SK-N-SH (cell line): ENCODE data around the gene TRIM40. TPM values are rescaled to one million over a fixed set of nuclear protein-coding genes. Genes with fewer than 3 reads are reported as not detected.

Experiments
- CTCF ChIA-PET: fragments of 300-600, 350-600 bp; formaldehyde crosslinking; extraction: SDS; loops from one replicate; lab custom pipeline; 2021; lab: Yijun Ruan, JAX
- POLR2A ChIA-PET: fragments of 350-600 bp; sonication (Branson Sonifier 250); formaldehyde crosslinking; extraction: SDS; loops from one replicate; lab custom pipeline; 2020; ENCODE audit warnings: antibody characterized with exemption, inconsistent platforms; lab: Yijun Ruan, JAX
- DNase-seq: peaks from one replicate; pipeline ENCODE4 v3.0.0; 2012
- H2AFZ ChIP-seq: fragments of 200-600 bp; sonication (generic); 2 replicates; pipeline ENCODE4 v1.8.1; 2016; ENCODE audit warnings: antibody characterized with exemption, mild to moderate bottlenecking, low read depth
- H3F3A ChIP-seq: fragments of 200-600 bp; sonication (generic); replicated peaks from 2 replicates; pipeline ENCODE3; 2016; ENCODE audit warnings: antibody characterized with exemption, mild to moderate bottlenecking; ENCODE audit not compliant: insufficient read depth
- H3K27ac ChIP-seq, 2 experiments: fragments of 200-500 bp in 1 of 2; fragments of 200-600 bp in 1 of 2; sonication (Bioruptor generic) in 1 of 2; sonication (generic), shearing (Covaris generic) in 1 of 2; 2 replicates each; pipeline versions ENCODE4 v1.5.1 to v1.6.1; 2014 to 2016; ENCODE audit warnings: low read depth in 2 of 2, inconsistent platforms in 1 of 2, low read length in 1 of 2, mild to moderate bottlenecking in 1 of 2, mixed read lengths in 1 of 2
- H3K27me3 ChIP-seq: fragments of 200-600 bp; sonication (generic), shearing (Covaris generic); 2 replicates; pipeline ENCODE4 v1.6.1; 2016; ENCODE audit warnings: mixed run types; ENCODE audit not compliant: insufficient read depth
- H3K36me3 ChIP-seq, 2 experiments: fragments of 200-500 bp in 1 of 2; fragments of 200-600 bp in 1 of 2; sonication (Bioruptor generic) in 1 of 2; sonication (generic) in 1 of 2; replicated peaks in 1 of 2; 2 replicates each; pipeline versions ENCODE3 to v1.5.1; 2014 to 2016; ENCODE audit warnings: low read length in 1 of 2, mild to moderate bottlenecking in 1 of 2; ENCODE audit not compliant: insufficient read depth in 2 of 2, control insufficient read depth in 1 of 2
- H3K4me1 ChIP-seq, 2 experiments: fragments of 200-500 bp in 1 of 2; fragments of 200-600 bp in 1 of 2; sonication (Bioruptor generic) in 1 of 2; sonication (generic), shearing (Covaris generic) in 1 of 2; 2 replicates each; pipeline versions ENCODE4 v1.5.1 to v1.6.1; 2014 to 2016; ENCODE audit warnings: low read depth in 1 of 2, low read length in 1 of 2, mixed run types in 1 of 2; ENCODE audit not compliant: insufficient read depth in 2 of 2, control insufficient read depth in 1 of 2
- H3K4me2 ChIP-seq: fragments of 200-600 bp; sonication (generic), shearing (Covaris generic); 2 replicates; pipeline ENCODE4 v1.6.1; 2017; ENCODE audit warnings: mixed run types
- H3K4me3 ChIP-seq, 2 experiments: fragments of 200-500 bp in 1 of 2; fragments of 200-600 bp in 1 of 2; sonication (Bioruptor generic) in 1 of 2; sonication (generic), shearing (Covaris generic) in 1 of 2; 2 replicates each; pipeline versions ENCODE4 v1.5.1 to v1.8.1; 2014 to 2016; ENCODE audit warnings: low read depth in 2 of 2, inconsistent platforms in 1 of 2, low read length in 1 of 2, mild to moderate bottlenecking in 1 of 2, mixed read lengths in 1 of 2, moderate library complexity in 1 of 2
- H3K79me2 ChIP-seq: fragments of 200-600 bp; sonication (generic); 2 replicates; pipeline ENCODE4 v1.8.1; 2017; ENCODE audit warnings: mild to moderate bottlenecking; ENCODE audit not compliant: insufficient read depth
- H3K9ac ChIP-seq: fragments of 200-600 bp; sonication (generic); 2 replicates; pipeline ENCODE4 v1.6.1; 2017; ENCODE audit warnings: mixed run types
- H3K9me2 ChIP-seq: fragments of 200-600 bp; sonication (generic); 2 replicates; pipeline ENCODE4 v1.6.1; 2017; ENCODE audit warnings: mixed run types
- H3K9me3 ChIP-seq: fragments of 200-600 bp; sonication (generic); 2 replicates; pipeline ENCODE4 v1.6.1; 2017; ENCODE audit warnings: mixed run types, mild to moderate bottlenecking, moderate library complexity
- H4K20me1 ChIP-seq: fragments of 200-600 bp; sonication (generic); 2 replicates; pipeline ENCODE4 v1.6.1; 2017; ENCODE audit warnings: mild to moderate bottlenecking, mixed run types; ENCODE audit not compliant: insufficient read depth
- ELF1 ChIP-seq: IDR thresholded peaks from 2 replicates; pipeline ENCODE4 v1.4.0; 2012
- FOXJ3 ChIP-seq: sonication (generic); formaldehyde crosslinking; IDR thresholded peaks from 2 replicates; pipeline ENCODE4 v1.5.1; 2020; ENCODE audit warnings: mild to moderate bottlenecking, missing genetic modification reagents
- FOXM1 ChIP-seq: IDR thresholded peaks from 2 replicates; pipeline ENCODE4 v1.4.0; 2012; ENCODE audit warnings: low read depth, mild to moderate bottlenecking
- GABPA ChIP-seq: IDR thresholded peaks from 2 replicates; pipeline ENCODE4 v1.4.0; 2012; ENCODE audit warnings: low read depth, mild to moderate bottlenecking
- JUND ChIP-seq: IDR thresholded peaks from 2 replicates; pipeline ENCODE4 v1.4.0; 2012
- MEF2A ChIP-seq: IDR thresholded peaks from 2 replicates; pipeline ENCODE4 v1.4.0; 2012; ENCODE audit warnings: low read depth, borderline replicate concordance
- MXI1 ChIP-seq: IDR thresholded peaks from 2 replicates; pipeline ENCODE4 v1.6.1; 2012; ENCODE audit warnings: mild to moderate bottlenecking, low read depth, low read length, improper control_type of control experiment
- NFIC ChIP-seq: IDR thresholded peaks from 2 replicates; pipeline ENCODE4 v1.4.0; 2012; ENCODE audit warnings: borderline replicate concordance
- NRF1 ChIP-seq: IDR thresholded peaks from 2 replicates; pipeline ENCODE4 v1.6.1; 2012; ENCODE audit warnings: low read depth, mild to moderate bottlenecking, low read length
- RAD21 ChIP-seq: IDR thresholded peaks from 2 replicates; pipeline ENCODE4 v1.6.1; 2012; ENCODE audit warnings: mild to moderate bottlenecking, low read length
- SIN3A ChIP-seq: IDR thresholded peaks from 2 replicates; pipeline ENCODE4 v1.6.1; 2012; ENCODE audit warnings: low read depth, mild to moderate bottlenecking, low read length, moderate library complexity, borderline replicate concordance
- SMC3 ChIP-seq: IDR thresholded peaks from 2 replicates; pipeline ENCODE4 v1.6.1; 2012; ENCODE audit warnings: low read depth, low read length, improper control_type of control experiment
- WGBS: methylation state at CpG from one replicate; pipeline ENCODE4 v1.1.6; 2017; ENCODE audit warnings: low lambda C conversion rate; 5-methylcytosine and 5-hydroxymethylcytosine counted together
- polyA plus RNA-seq, 3 experiments: library from polyadenylated mRNA; depleted of rRNA; stranded (reverse); fragments of >200 nt; gene quantifications; 2 replicates each; pipeline ENCODE4 v1.2.3, GENCODE V29; 2012
- TF ChIP-seq, protein P1 (sequence below): IDR thresholded peaks from 2 replicates; pipeline ENCODE4; 2012
- TF ChIP-seq, protein P2 (sequence below): IDR thresholded peaks from 2 replicates; pipeline ENCODE4 v1.4.0; 2012; ENCODE audit warnings: low read depth, borderline replicate concordance

Gene TRIM40
- polyA plus RNA-seq, 1 of the 3 experiments (the other 2 are of a cell fraction) = not detected

DNA sequence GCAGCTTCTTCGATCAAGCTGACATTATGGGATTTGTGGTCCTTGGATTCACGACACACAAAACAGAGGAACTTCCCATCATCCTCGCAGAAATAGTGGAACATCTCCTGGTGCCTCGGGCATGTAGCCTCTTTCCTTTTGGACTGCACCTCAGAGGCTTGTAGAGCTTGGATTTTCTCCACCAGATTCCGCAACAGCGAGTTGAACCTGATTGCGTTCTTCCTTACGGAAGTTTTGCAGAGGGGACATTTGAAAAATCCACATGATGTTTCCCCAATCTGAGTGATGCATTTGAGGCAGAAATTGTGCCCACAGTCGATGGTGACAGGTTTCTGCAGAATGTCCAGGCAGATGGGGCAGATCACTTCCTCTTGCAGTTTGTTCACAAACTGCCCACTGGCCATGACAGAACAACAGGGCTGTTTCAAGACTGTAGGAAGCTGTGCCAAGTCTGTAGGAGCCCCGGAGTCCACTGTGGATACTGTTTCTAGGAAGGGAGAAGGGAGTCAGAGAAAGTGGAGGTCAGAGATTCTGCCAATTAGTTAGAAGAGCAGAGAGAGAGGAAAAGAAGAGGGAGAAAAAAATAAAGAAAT lies 23.4 kb upstream of the TRIM40 start:
- no peak overlapping the region for H3K4me2 ChIP-seq
- no peaks in the 10 kb centered on the region for H3K9me2 ChIP-seq
- POLR2A ChIA-PET = no interaction called here
- no peak overlapping the region for H2AFZ ChIP-seq
- H3K36me3 ChIP-seq = no peaks in the 10 kb centered on the region
- peaks cover 65% of the 10 kb centered on the region for H3K27me3 ChIP-seq
- no peaks in the 10 kb centered on the region for H4K20me1 ChIP-seq
- no peak for DNase-seq
- 22% methylated on average over 9 of the region's 10 CpGs for WGBS
- TF ChIP-seq NRF1 = no peak
- TF ChIP-seq JUND = no peak
- no peak for TF ChIP-seq MEF2A
- TF ChIP-seq SIN3A = no peak
- H3K9ac ChIP-seq = no peak overlapping the region
- H3K9me3 ChIP-seq = no peaks in the 10 kb centered on the region
- H3F3A ChIP-seq = peaks cover 4% of the 10 kb centered on the region
- CTCF ChIA-PET = interaction anchor here (1.0 to 2.7 kb wide), 8 partner anchors 9 to 57 kb away, joined by 3 to 15 read pairs (median 4); no protein-coding TSS in a partner anchor
- H3K4me3 ChIP-seq = no peak overlapping the region
- H3K79me2 ChIP-seq = no peaks in the 10 kb centered on the region
- no peak overlapping the region for H3K27ac ChIP-seq
- no peaks in the 10 kb centered on the region for H3K4me1 ChIP-seq

DNA sequence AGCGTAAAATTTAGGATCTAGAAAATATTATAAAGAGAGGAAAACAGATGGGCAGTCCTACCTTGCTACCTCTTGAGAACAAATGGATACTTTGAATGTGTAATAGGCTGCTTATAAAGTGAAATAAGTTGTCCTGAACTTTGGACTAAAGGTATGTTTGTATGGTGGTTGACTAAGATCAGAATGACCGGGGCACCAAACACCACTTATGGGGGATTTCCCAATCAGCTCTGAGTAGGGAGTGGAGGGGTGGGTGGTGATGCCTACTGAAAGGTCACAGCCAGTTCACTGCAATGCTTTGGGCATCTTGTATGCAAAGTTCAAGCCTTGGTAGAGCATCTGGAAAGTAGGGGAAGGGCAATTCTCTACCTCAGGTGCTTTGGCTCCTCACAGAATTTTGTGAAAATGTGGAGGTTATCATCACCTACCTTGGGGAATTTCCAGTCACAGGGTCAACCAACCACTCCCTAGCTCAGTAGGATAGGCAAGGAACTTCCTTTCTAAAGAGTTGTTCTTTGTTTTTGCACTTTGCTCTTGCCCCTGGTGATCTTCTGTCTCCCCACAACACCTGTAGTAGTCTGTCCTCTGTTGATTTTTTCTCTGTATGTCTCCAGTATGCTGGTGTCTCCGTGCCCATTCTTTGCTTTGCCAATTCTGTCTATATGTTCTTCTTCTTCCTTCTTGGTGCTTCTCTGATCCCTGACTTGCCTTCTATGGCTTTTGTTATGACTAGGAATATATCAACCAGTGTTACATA lies 22.8 kb upstream of the TRIM40 start, which contains the start of gene TRIM31:
Gene TRIM31, minus strand, starts transcription at position 88 of the 757 bp plus-strand sequence. CDS start 285 bp downstream, outside the sequence.
- H3F3A ChIP-seq = peaks cover 4% of the 10 kb centered on the region
- peaks cover 59% of the 10 kb centered on the region for H3K27me3 ChIP-seq
- CTCF ChIA-PET = interaction anchor here (1.0 to 2.6 kb wide), 4 partner anchors 10 to 19 kb away, joined by 3 to 15 read pairs (median 4); no protein-coding TSS in a partner anchor
- no peaks in the 10 kb centered on the region for H3K9me3 ChIP-seq
- 1% methylated on average over 3 of the region's 3 CpGs for WGBS
- no peak within 1 kb of the TSS for H2AFZ ChIP-seq
- H3K27ac ChIP-seq = no peak within 1 kb of the TSS
- H3K4me1 ChIP-seq = no peaks in the 10 kb centered on the region
- no peaks in the 10 kb centered on the region for H3K79me2 ChIP-seq
- DNase-seq = no peak
- H3K9me2 ChIP-seq = no peaks in the 10 kb centered on the region
- POLR2A ChIA-PET = no interaction called here
- H4K20me1 ChIP-seq = no peaks in the 10 kb centered on the region
- TF ChIP-seq RAD21 (no peak), GABPA (no peak), NRF1 (no peak), JUND (no peak), ELF1 (no peak), SMC3 (no peak), MXI1 (no peak), FOXJ3 (CRISPR knock-in tag) (no peak), FOXM1 (no peak), NFIC (no peak)
- TF ChIP-seq, protein P1, sequence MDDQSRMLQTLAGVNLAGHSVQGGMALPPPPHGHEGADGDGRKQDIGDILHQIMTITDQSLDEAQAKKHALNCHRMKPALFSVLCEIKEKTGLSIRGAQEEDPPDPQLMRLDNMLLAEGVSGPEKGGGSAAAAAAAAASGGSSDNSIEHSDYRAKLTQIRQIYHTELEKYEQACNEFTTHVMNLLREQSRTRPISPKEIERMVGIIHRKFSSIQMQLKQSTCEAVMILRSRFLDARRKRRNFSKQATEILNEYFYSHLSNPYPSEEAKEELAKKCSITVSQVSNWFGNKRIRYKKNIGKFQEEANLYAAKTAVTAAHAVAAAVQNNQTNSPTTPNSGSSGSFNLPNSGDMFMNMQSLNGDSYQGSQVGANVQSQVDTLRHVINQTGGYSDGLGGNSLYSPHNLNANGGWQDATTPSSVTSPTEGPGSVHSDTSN = no peak
- TF ChIP-seq, protein P2, sequence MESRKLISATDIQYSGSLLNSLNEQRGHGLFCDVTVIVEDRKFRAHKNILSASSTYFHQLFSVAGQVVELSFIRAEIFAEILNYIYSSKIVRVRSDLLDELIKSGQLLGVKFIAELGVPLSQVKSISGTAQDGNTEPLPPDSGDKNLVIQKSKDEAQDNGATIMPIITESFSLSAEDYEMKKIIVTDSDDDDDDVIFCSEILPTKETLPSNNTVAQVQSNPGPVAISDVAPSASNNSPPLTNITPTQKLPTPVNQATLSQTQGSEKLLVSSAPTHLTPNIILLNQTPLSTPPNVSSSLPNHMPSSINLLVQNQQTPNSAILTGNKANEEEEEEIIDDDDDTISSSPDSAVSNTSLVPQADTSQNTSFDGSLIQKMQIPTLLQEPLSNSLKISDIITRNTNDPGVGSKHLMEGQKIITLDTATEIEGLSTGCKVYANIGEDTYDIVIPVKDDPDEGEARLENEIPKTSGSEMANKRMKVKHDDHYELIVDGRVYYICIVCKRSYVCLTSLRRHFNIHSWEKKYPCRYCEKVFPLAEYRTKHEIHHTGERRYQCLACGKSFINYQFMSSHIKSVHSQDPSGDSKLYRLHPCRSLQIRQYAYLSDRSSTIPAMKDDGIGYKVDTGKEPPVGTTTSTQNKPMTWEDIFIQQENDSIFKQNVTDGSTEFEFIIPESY = no peak
- no peaks in the 10 kb centered on the region for H3K36me3 ChIP-seq
- H3K4me3 ChIP-seq = no peak within 1 kb of the TSS
- H3K4me2 ChIP-seq = no peak within 1 kb of the TSS
- no peak within 1 kb of the TSS for H3K9ac ChIP-seq
